Kidney (tissue), 14 donors: ENCODE results near the gene AHNAK. TPM values are rescaled to one million over a fixed set of nuclear protein-coding genes. Genes with fewer than 3 reads are reported as not detected.

Experiments
- DNase-seq, 5 donors: peaks; one replicate each; pipeline ENCODE4 v3.0.0-alpha.2; 2013 to 2020
- FAIRE-seq: peaks from 2 replicates; lab custom pipeline; 2012; peaks lifted over from hg19 to GRCh38; lab: Jason Lieb, UNC
- H3K27ac ChIP-seq, 2 donors: one replicate each; pipeline ENCODE4 v1.7.0; 2013; ENCODE audit warnings: low read depth in 2 of 2, low read length in 2 of 2, inconsistent platforms in 1 of 2
- H3K27me3 ChIP-seq: one replicate; pipeline ENCODE4 v1.7.1; 2013; ENCODE audit warnings: low read length, inconsistent platforms; ENCODE audit not compliant: control insufficient read depth, insufficient read depth
- H3K36me3 ChIP-seq, 3 donors: one replicate each; pipeline versions ENCODE4 v1.7.0 to v1.7.1; 2013; ENCODE audit warnings: low read length in 3 of 3, control low read depth in 1 of 3, inconsistent platforms in 1 of 3; ENCODE audit not compliant: insufficient read depth in 3 of 3, control insufficient read depth in 2 of 3
- H3K4me1 ChIP-seq, 3 donors: one replicate each; pipeline versions ENCODE4 v1.7.0 to v1.7.1; 2013; ENCODE audit warnings: low read length in 3 of 3, inconsistent platforms in 1 of 3, low read depth in 1 of 3; ENCODE audit not compliant: control insufficient read depth in 2 of 3, insufficient read depth in 2 of 3
- H3K4me3 ChIP-seq, 3 donors: one replicate each; pipeline versions ENCODE4 v1.7.0 to v1.8.1; 2013; ENCODE audit warnings: low read length in 3 of 3, control low read depth in 1 of 3, inconsistent platforms in 1 of 3
- H3K9ac ChIP-seq, 3 donors: one replicate each; pipeline versions ENCODE4 v1.7.0 to v1.7.1; 2013; ENCODE audit warnings: low read length in 3 of 3, control low read depth in 1 of 3, inconsistent platforms in 1 of 3
- H3K9me3 ChIP-seq, 3 donors: one replicate each; pipeline versions ENCODE4 v1.7.0 to v1.7.1; 2013; ENCODE audit warnings: low read length in 3 of 3, control low read depth in 1 of 3, inconsistent platforms in 1 of 3; ENCODE audit not compliant: control insufficient read depth in 2 of 3, insufficient read depth in 1 of 3
- intact Hi-C: fragments of 100-400 bp; cut with DNase I; formaldehyde crosslinking; loops from one replicate; pipeline ENCODE4 v1.11.1; 2022
- polyA plus RNA-seq: library from polyadenylated mRNA; stranded (reverse); fragments of 350-450 nt; fragmentation: Illumina TruSeq; extraction: RNeasy Lipid Tissue Mini Kit (QIAGEN cat#74804); gene quantifications from one replicate; pipeline ENCODE4 v1.2.3, GENCODE V29; 2014; ENCODE audit warnings: low read depth, low replicate concordance; ENCODE audit not compliant: insufficient read depth
- total RNA-seq: library from RNA; stranded (reverse); fragmentation: NEBNext Ultra II Directional; extraction: Animal tissue kit (Norgen Biotek cat#: 25700); gene quantifications from one replicate; pipeline ENCODE4 v1.2.1, GENCODE V29; 2021
- TF ChIP-seq, protein P1 (sequence below): IDR thresholded peaks from 3 replicates; pipeline ENCODE4 v1.5.1; 2012; ENCODE audit warnings: mild to moderate bottlenecking, moderate library complexity, borderline replicate concordance; ENCODE audit not compliant: insufficient read depth; ENCODE audit errors: extremely low read depth
- donor health status: control.
- donor health status: control.
- donor health status: control.
- donor health status: control.
- donor health status: control.
- donor health status: DM: yes; HTN: yes; CAD: no.
- donor health status: Normal renal cell carcinoma (clear cell type).

Gene AHNAK
- total and polyA plus RNA-seq, 2 donors from 2014 or later: 36.6 to 700 TPM

- H3K9ac ChIP-seq: peak overlapping the region in 1 of 3 donors; percentile 32
- no peaks in the 10 kb centered on the region for H3K36me3 ChIP-seq
- H3K4me3 ChIP-seq: no peak overlapping the region
- TF ChIP-seq, protein P1, sequence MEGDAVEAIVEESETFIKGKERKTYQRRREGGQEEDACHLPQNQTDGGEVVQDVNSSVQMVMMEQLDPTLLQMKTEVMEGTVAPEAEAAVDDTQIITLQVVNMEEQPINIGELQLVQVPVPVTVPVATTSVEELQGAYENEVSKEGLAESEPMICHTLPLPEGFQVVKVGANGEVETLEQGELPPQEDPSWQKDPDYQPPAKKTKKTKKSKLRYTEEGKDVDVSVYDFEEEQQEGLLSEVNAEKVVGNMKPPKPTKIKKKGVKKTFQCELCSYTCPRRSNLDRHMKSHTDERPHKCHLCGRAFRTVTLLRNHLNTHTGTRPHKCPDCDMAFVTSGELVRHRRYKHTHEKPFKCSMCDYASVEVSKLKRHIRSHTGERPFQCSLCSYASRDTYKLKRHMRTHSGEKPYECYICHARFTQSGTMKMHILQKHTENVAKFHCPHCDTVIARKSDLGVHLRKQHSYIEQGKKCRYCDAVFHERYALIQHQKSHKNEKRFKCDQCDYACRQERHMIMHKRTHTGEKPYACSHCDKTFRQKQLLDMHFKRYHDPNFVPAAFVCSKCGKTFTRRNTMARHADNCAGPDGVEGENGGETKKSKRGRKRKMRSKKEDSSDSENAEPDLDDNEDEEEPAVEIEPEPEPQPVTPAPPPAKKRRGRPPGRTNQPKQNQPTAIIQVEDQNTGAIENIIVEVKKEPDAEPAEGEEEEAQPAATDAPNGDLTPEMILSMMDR: no peak
- DNase-seq (no peak), FAIRE-seq (no peak)
- no peaks in the 10 kb centered on the region for H3K27me3 ChIP-seq
- peaks cover 0 to 29% (median 11%) of the 10 kb centered on the region in 3 donors for H3K4me1 ChIP-seq
- intact Hi-C loops: no loop called here
- peak overlapping the region; percentile 13 to 38 for H3K27ac ChIP-seq
- H3K9me3 ChIP-seq: no peaks in the 10 kb centered on the region
These were observed 44.4 kb downstream of the AHNAK start for GRCh38 chr11:62502030-62502730.

DNA sequence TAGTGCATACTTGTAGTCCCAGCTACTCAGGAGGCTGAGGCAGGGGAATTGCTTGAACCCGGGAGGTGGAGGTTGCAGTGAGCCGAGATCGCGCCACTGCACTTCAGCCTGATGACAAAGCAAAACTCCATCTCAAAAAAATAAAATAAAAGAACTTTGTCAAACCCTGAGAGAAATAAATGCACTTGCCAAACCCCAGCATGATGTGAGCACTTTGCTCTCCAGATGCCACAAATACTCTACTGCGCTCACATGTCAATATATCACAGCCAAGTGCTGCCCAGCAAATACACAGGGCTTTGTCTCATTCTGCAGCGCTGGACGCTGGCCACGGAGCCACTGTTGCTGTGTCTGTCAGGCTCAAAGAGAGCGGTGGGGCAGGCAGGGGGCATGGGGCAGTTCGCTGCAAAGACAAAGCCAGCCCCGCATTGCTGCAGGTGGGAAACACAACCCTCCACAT lies 45.1 kb downstream of the AHNAK start:
- no peak for FAIRE-seq
- Histone ChIP-seq H3K27me3 (no peaks in the 10 kb centered on the region), H3K36me3 (no peaks in the 10 kb centered on the region), H3K27ac (peak overlapping the region in 1 of 2 donors; percentile 38), H3K9me3 (no peaks in the 10 kb centered on the region), H3K9ac (peak overlapping the region in 1 of 3 donors; percentile 32), H3K4me1 (peaks cover 0 to 29% (median 11%) of the 10 kb centered on the region in 3 donors), H3K4me3 (no peak overlapping the region)
- DNase-seq: no peak
- intact Hi-C loops: no loop called here
- TF ChIP-seq, protein P1: no peak

- Histone ChIP-seq H3K27me3 (no peaks in the 10 kb centered on the region), H3K9ac (no peak overlapping the region), H3K36me3 (no peaks in the 10 kb centered on the region), H3K27ac (peak overlapping the region in 1 of 2 donors; percentile 20), H3K4me3 (no peak overlapping the region), H3K9me3 (no peaks in the 10 kb centered on the region), H3K4me1 (peaks cover 0 to 26% (median 11%) of the 10 kb centered on the region in 3 donors)
- DNase-seq (no peak), FAIRE-seq (no peak)
- intact Hi-C loops: no loop called here
- TF ChIP-seq, protein P1: no peak
These were observed 46.0 kb downstream of the AHNAK start for GRCh38 chr11:62500650-62501030.
